ENCODE measurements around the gene THOC5. TPM values are rescaled to one million over a fixed set of nuclear protein-coding genes. Genes with fewer than 3 reads are reported as not detected.

The THOC5 gene
- total RNA-seq, 1 experiment from 2014 or later, result 74.4 TPM

DNA sequence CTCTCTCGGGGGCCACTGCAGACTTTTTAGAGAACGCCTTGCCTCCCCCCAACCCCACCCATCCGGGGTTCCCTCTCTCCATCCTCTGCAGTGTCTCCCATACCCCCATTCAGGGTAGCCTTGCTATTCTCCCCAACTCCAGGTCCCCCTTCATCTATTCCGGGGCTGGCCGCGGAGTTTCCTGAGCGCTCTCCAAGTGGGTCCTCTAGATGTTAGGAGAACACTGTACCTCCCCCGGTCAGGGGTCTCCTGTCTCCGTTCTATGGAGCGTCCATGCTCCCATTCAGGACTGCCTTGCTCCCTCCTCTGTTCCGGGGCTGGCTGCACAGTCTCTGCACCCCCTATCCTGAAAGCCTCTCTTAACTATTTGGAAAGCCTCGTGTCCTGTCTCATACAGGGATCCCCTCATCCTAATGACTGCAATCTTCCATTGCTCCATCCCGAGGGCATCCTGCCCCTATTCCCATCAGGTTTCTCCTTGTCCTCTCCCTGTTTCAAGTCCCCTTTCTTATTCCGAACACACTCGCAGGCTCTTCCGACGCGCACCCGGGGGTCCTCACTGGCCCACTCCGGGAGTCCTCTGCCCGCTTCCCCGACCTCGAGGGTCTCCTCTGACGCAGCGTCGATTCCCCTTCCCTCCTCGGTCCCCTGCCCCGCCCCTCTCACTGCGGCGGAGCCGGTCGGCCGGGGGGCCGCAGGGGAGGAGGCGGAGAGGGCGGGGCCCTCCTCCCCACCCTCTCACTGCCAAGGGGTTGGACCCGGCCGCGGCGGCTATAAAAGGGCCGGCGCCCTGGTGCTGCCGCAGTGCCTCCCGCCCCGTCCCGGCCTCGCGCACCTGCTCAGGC, 73.9 kb downstream of the THOC5 start, which contains the start of gene NEFH:
NEFH (plus strand) TSS at position 802 of the 845 bp plus-strand sequence. CDS start 45 bp downstream, outside the sequence.
- no TSS peak for BruUV-seq (replicated peaks)
- H3K36me3 ChIP-seq (ENCODE audit: control insufficient read depth, insufficient read depth, low read length), result no peaks in the 10 kb centered on the region
- H3K27me3 ChIP-seq (ENCODE audit: control insufficient read depth, insufficient read depth, low read length), result no peaks in the 10 kb centered on the region
- 0 out of 2 replicates have a peak, but pooled peaks cover 2% of the 10 kb centered on the region for H3K4me1 ChIP-seq (ENCODE audit: control insufficient read depth, insufficient read depth, low read length)
- ATAC-seq (peak; percentile 45; the same call in 1 of the 2 replicates), DNase-seq (ENCODE audit: low read depth, low spot score) (no peak)
- peak within 1 kb of the TSS in 1 of 2 experiments; percentile 7; a peak in 1 of 4 replicates for H3K4me3 ChIP-seq (ENCODE audit: low read depth in 2 of 2, low read length in 2 of 2)
- in situ Hi-C loops (cut with HindIII; ENCODE audit: low pct_unique_long_range_greater_than_20kb, low sequenced_read_pairs), result no loop called here
- ChIA-PET CTCF (no interaction called here), POLR2A (no interaction called here)
- H3K27ac ChIP-seq (ENCODE audit: low read length), result no peak within 1 kb of the TSS
- no peak for TF ChIP-seq TCF7L2 (IDR thresholded peaks at IDR 0.05; ENCODE audit: low read depth, low read length)
- no peak for TF ChIP-seq POLR2AphosphoS5 (IDR thresholded peaks at IDR 0.05; ENCODE audit: low read depth, low read length)
- TF ChIP-seq, protein P1, sequence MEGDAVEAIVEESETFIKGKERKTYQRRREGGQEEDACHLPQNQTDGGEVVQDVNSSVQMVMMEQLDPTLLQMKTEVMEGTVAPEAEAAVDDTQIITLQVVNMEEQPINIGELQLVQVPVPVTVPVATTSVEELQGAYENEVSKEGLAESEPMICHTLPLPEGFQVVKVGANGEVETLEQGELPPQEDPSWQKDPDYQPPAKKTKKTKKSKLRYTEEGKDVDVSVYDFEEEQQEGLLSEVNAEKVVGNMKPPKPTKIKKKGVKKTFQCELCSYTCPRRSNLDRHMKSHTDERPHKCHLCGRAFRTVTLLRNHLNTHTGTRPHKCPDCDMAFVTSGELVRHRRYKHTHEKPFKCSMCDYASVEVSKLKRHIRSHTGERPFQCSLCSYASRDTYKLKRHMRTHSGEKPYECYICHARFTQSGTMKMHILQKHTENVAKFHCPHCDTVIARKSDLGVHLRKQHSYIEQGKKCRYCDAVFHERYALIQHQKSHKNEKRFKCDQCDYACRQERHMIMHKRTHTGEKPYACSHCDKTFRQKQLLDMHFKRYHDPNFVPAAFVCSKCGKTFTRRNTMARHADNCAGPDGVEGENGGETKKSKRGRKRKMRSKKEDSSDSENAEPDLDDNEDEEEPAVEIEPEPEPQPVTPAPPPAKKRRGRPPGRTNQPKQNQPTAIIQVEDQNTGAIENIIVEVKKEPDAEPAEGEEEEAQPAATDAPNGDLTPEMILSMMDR (IDR thresholded peaks at IDR 0.05), result no peak
- TF ChIP-seq SIN3A (IDR thresholded peaks at IDR 0.05; ENCODE audit: borderline replicate concordance, insufficient read depth, low read depth, low read length), result no peak
- TF ChIP-seq, protein P2, sequence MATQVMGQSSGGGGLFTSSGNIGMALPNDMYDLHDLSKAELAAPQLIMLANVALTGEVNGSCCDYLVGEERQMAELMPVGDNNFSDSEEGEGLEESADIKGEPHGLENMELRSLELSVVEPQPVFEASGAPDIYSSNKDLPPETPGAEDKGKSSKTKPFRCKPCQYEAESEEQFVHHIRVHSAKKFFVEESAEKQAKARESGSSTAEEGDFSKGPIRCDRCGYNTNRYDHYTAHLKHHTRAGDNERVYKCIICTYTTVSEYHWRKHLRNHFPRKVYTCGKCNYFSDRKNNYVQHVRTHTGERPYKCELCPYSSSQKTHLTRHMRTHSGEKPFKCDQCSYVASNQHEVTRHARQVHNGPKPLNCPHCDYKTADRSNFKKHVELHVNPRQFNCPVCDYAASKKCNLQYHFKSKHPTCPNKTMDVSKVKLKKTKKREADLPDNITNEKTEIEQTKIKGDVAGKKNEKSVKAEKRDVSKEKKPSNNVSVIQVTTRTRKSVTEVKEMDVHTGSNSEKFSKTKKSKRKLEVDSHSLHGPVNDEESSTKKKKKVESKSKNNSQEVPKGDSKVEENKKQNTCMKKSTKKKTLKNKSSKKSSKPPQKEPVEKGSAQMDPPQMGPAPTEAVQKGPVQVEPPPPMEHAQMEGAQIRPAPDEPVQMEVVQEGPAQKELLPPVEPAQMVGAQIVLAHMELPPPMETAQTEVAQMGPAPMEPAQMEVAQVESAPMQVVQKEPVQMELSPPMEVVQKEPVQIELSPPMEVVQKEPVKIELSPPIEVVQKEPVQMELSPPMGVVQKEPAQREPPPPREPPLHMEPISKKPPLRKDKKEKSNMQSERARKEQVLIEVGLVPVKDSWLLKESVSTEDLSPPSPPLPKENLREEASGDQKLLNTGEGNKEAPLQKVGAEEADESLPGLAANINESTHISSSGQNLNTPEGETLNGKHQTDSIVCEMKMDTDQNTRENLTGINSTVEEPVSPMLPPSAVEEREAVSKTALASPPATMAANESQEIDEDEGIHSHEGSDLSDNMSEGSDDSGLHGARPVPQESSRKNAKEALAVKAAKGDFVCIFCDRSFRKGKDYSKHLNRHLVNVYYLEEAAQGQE (IDR thresholded peaks at IDR 0.05; ENCODE audit: insufficient read depth in 1 of 2, low read depth in 2 of 2, low read length in 1 of 2), result no peak
- H3K9me3 ChIP-seq (ENCODE audit: control insufficient read depth, insufficient read depth, low read depth, low read length), result no peaks in the 10 kb centered on the region
- intact Hi-C loops (cut with micrococcal nuclease; ENCODE audit: unreplicated experiment), result no loop called here

DNA sequence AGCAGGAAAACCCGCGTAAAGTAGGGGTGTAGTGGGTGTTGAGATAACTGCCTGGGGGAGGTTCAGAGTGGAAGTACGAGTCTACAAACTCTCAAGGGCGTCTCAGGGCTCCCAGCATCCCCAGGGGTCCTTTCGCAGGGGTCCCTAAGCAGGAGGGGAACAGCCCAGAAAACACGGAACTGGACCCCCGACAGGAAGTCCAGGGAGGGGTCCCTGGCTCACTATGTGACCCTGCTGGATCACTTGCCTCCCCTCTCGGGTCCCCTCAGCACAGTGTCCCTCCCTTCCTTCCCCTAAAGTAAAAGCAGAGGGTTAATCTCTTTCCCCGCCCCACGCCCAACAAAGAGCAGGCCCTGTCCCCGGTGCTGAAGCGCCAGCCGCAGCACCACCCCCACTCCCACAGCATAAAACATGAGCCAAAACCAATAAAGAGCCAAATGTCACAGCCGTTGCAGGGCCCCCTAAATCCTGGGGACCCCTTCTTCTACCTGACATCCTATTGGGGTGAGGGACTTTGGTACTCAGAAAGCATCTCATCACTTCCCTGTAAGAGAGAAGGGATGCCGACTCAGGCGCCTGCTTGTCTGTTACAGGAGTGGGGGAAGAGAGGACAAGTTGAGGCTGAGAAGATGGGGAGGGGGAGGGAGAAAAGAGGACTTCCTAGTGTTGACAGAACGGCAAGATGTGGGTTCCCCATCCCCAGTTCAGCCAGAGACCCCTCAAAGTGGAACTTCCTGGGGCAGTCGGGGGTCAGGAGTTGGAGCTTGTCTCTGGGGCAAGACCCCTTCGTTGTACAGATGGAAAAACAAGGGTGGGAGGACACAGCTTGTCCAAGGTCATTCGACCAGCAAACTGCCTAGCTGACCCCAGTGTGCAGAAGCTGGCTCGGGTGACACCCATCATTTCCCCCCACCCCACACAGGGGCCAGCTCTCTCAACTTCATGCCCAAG, 75.0 kb downstream of the THOC5 start:
- H3K4me3 ChIP-seq (ENCODE audit: low read depth in 2 of 2, low read length in 2 of 2), result no peak overlapping the region
- no TSS peak for BruUV-seq (replicated peaks)
- 0 out of 2 replicates have a peak, but pooled peaks cover 2% of the 10 kb centered on the region for H3K4me1 ChIP-seq (ENCODE audit: control insufficient read depth, insufficient read depth, low read length)
- CTCF ChIA-PET, result no interaction called here
- TF ChIP-seq, protein P2 (IDR thresholded peaks at IDR 0.05; ENCODE audit: insufficient read depth in 1 of 2, low read depth in 2 of 2, low read length in 1 of 2), result peak; percentile 90 to 94
- no peak for TF ChIP-seq SIN3A (IDR thresholded peaks at IDR 0.05; ENCODE audit: borderline replicate concordance, insufficient read depth, low read depth, low read length)
- in situ Hi-C loops (cut with HindIII; ENCODE audit: low pct_unique_long_range_greater_than_20kb, low sequenced_read_pairs), result no loop called here
- no peaks in the 10 kb centered on the region for H3K27me3 ChIP-seq (ENCODE audit: control insufficient read depth, insufficient read depth, low read length)
- ATAC-seq, result no peak; the same call in 1 of the 2 replicates
- intact Hi-C loops (cut with micrococcal nuclease; ENCODE audit: unreplicated experiment), result no loop called here
- H3K9me3 ChIP-seq (ENCODE audit: control insufficient read depth, insufficient read depth, low read depth, low read length), result no peaks in the 10 kb centered on the region
- no peak for DNase-seq (ENCODE audit: low read depth, low spot score)
- POLR2A ChIA-PET, result no interaction called here
- no peaks in the 10 kb centered on the region for H3K36me3 ChIP-seq (ENCODE audit: control insufficient read depth, insufficient read depth, low read length)
- no peak overlapping the region for H3K27ac ChIP-seq (ENCODE audit: low read length)

All from Panc1 (cell line).